Stimulated activated CD8-positive, alpha-beta memory T cell treated with anti-CD3 and anti-CD28 coated beads, Interleukin-15, amount 100 ng/mL, for 24 hours (primary cell): ENCODE measurements around the gene NOS1.
"Not testable (repeated sequence)": the region's sequence is repeated elsewhere in the genome, so short reads cannot be mapped to it uniquely, and the experiment has no call there.

Experiments
- DNase-seq: peaks from one replicate; pipeline ENCODE4 v3.0.0-alpha.2; 2020; ENCODE audit warnings: low read depth

The NOS1 gene

DNA sequence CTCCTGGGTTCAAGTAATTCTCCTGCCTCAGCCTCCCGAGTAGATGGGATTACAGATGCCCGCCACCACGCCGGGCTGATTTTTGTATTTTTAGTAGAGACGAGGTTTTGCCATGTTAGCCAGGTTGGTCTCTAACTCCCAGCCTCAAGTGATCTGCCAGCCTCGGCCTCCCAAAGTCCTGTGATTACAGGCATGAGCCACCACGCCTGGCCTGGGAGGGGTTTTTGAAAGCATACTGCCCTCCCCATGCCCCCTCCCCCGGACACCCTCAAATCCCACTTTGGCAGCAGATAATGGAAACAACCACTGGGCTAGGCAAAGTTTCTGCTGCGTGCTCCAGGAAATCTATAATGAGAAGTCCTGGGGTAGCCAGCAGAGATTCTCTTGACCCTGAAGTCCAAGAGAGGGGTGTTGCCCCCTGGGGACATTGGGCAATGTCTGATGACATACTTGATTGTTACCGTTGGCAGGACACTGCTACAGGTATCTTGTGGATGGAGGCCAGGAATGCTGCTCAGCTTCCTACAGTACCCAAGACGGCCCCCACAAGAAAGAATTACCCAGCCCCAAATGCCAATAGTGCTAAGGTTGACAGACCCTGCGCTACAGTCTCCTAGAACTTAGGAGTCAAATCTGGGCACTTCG, 152.5 kb downstream of the NOS1 start:
- no peak for DNase-seq

DNA sequence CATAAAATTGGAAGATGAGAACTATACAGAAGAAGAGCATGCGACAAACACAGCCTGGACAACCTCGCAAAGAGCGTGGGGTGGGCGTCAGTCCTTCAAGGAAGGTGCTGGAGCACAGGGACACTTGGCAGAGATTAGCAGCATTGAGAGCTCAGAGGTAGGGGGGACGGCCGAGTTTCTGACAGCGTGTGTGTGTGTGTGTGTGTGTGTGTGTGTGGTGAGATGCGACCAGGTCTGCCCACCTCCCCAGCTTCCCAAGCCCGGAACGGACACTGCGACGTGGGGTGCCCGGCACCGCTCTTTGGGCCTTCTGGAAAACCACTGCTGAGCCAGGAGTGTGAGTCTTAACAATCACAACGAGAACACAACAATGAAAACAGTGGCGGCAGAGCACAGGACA, 153.2 kb downstream of the NOS1 start:
- DNase-seq, result no peak

- DNase-seq, result no peak
These were observed 153.8 kb downstream of the NOS1 start for GRCh38 chr12:117207675-117208074.

- no peak for DNase-seq
These were observed 158.9 kb downstream of the NOS1 start for GRCh38 chr12:117202556-117202955.

- no peak for DNase-seq
These were observed 159.4 kb downstream of the NOS1 start for GRCh38 chr12:117202033-117202432.

- not testable (repeated sequence) for DNase-seq
These were observed 161.3 kb downstream of the NOS1 start for GRCh38 chr12:117199956-117200744.

DNA sequence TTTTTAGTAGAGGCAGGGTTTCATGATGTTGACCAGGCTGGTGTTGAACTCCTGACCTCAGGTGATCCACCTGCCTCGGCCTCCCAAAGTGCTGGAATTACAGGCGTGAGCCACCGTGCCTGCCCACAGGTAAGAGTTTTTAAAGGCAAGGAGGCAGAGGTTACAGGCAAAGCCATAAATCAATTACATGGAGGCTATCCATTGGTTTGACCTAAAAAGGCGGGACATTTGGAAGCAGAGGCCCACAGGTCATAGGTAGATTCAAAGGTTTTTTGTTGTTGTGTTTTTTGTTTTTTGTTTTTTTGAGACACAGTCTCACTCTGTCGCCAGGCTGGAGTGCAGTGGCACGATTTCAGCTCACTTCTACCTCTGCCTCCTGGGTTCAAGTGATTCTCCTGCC, 165.1 kb downstream of the NOS1 start:
- DNase-seq, result not testable (repeated sequence)

GRCh38 chr12:117195027-117195426, 166.4 kb downstream of the NOS1 start:
- not testable (repeated sequence) for DNase-seq

DNA sequence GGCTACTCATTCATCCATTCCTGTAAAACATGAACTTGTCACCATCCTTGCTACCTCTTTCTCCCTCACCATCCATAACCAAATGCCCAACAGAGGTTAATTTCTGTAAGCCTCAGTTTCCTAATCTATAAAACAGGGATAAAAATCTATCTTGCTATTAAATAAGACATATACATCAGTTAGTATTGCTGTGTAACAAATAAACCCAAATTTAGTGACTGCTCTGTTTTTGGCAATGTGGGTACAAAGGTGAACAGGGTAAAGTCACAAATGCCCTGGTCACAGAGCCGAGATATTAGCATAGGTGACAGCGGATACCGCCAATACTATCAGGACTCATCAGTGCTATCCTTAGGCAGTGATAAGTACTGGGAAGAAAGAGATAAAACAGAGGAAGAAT, 167.5 kb downstream of the NOS1 start:
- DNase-seq, result no peak

GRCh38 chr12:117192581-117192980, 168.8 kb downstream of the NOS1 start:
- DNase-seq, result not testable (repeated sequence)

DNA sequence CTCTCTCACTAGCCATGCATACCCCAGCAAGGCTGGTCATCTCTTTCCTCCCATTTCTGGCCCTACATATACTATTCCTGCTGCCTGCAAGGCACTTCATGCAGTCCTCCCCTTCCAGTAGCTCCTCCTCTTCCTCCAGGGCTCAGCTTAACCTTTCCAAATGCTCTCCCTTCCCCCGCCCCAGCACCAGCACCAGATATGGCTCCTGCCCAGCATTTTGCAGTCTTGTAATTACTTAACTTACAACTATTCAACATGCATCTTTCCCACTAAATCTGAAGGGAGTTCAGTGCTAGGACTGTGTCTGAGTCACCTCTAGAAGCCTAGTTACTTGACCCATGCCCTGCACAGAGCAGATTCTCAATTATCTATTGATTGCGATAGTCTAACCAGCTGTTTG, 169.4 kb downstream of the NOS1 start:
- DNase-seq, result no peak

DNA sequence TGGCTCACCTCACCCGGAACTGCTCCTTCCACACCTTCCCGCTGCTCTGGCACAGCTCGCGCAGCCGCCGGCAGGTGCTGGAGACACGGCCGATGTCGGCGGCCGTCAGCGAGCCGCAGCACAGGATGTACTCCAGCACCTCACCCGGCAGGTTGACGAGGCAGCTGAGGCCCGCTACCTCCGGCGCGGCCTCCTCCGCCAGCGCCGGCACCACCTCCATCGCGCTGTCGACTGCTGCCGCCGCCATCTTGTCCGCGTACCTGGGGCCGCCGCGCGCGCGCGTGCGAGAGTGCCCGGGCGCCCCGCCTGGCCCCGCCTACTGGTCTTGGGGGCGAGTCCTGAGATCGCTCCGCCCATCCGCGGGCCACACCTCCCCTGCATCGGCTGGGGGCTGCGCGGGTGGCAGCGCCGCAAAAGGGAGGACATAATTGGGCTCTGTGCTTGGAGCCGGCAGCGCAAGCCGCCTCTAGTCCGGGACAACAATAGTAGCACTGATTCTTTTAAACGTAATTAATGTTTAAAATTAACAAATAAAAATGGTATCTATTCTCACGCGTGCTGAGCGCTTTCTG, 171.1 kb downstream of the NOS1 start, which contains the start of gene FBXO21:
FBXO21 (minus strand) TSS at position 261 of the 572 bp plus-strand sequence; CDS start at position 247, 14 bp downstream.
- peak; percentile 85 for DNase-seq

DNA sequence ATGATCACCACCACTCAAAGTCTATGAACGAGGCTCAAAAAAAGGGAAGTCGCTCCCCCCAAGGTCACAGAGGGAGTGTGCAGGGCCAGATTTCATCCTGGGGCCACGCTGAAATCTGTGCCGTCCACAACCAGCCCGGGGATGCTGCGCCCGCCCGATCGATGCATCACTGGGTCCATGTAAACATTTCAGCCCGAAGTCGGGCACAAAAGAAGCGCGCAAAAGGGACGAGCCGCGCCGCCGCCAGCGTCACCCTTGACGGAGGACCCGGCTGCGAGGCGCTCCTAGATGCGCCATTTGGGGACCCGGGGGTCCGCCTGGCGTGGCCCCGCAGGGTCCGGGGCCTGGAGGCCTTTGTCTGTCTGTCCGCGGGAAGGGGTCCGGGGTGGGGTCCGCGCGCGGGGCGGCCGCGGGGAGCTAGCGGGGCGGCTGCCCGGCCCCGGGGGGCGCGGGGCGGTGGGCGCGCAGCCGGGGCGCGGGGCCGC, 171.7 kb downstream of the NOS1 start:
- peak; percentile 14 for DNase-seq

- DNase-seq, result no peak
These were observed 172.3 kb downstream of the NOS1 start for GRCh38 chr12:117188961-117189724.

DNA sequence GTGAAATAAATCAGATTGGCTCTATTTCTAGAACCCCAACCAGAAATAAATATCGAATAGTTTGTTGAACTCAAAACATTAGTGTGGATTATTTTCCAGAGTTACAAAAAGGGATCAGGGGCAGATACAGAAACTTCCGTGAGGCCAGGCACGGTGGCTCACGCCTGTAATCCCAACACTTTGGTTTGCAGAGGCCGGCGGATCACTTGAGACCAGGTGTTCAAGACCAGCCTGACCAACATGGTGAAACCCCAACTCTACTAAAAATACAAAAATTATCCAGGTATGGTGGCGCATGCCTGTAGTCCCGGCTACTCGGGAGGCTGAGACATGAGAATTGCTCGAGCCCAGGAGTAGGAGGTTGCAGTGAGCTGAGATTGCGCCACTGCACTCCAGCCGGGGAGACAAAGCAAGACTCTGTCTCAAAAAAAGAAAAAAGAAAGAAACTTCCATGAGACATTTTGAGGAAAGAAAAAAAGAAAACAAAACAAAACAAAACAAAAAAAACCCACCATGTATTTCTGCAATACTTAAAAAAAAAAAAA, 173.2 kb downstream of the NOS1 start:
- no peak for DNase-seq

DNA sequence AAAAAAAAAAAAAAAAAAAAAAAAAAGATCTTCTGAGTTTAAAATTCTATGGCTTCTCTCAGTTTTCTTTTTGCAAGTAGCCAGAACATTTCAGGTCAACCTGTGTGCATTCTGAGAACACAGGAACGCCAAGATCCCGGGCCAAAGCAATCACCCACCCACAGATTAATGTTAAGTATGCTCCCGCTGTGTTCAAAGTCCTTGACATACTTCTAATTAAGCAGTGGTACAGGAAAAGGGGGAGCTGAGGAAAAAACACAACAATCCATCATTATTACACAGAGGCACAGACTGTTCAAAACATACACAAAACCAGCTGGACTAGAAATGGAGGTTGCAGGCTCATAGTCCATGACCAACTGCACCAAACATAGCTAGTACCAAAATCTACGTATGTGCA, 174.0 kb downstream of the NOS1 start:
- DNase-seq, result no peak

DNA sequence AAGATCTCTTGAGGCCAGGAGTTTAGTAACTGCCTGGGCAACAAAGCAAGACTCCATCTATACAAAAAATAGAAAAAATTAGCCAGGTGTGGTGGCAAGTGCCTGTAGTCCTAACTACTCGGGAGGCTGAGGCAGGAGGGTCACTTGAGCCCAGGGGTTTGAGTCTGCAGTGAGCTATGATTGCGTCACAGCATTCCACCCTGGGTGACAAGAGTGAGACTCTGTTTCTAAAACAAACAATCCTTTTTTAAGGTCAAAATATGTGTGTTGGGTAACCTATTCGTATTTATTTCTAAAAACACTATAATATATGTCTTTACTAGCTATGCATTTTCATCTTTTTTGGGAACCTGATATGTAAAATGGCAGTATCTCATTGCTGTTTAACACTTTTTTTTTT, 178.6 kb downstream of the NOS1 start:
- no peak for DNase-seq

DNA sequence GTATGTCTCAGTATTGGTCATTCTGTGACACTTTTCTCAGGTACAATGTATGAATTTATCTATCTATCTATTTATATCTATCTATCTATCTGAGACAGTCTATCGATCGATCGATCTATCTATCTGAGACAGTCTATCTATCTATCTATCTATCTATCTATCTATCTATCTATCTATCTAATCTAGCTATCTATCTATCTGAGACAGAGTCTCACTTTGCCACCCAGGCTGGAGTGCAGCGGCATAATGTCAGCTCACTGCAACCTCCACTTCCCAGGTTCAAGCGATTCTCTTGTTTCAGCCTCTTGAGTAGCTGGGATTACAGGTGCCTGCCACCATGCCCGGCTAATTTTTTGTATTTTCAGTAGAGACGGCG, 180.0 kb downstream of the NOS1 start:
- not testable (repeated sequence) for DNase-seq

- DNase-seq, result no peak
These were observed 180.5 kb downstream of the NOS1 start for GRCh38 chr12:117180758-117181467.

DNA sequence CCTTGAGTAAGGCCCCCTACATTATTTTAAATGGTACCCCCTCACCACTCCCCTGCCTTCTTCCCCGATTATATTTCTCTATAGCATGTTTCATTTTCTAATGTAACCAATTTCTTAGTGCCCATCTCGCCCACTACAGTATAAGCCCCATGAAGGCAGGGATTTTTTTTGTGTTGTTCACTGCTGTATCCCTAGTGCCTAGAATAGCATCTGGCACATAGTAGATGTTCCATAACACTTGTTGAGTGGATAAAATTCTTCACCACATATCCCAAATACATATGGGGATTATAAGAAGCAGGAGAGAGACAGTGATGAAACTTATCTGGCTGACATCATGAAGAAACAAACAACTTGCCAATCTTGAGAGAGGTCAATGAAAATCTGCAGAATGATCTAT, 182.7 kb downstream of the NOS1 start:
- no peak for DNase-seq

- no peak for DNase-seq
These were observed 183.1 kb downstream of the NOS1 start for GRCh38 chr12:117178301-117178700.
